GM18951 (cell line): Measurements from ENCODE around the gene VILL.
A peak's percentile ranks its signal among the peaks of the same experiment; 100 is the strongest.
"Not testable (repeated sequence)": the region's sequence is repeated elsewhere in the genome, so short reads cannot be mapped to it uniquely, and the experiment has no call there.

Source experiments
- POLR2A ChIP-seq: IDR thresholded peaks from 4 replicates; pipeline ENCODE4 v1.6.1; 2011; ENCODE audit warnings: mild to moderate bottlenecking; ENCODE audit not compliant: insufficient read length, insufficient read depth; ENCODE audit errors: extremely low read depth
- in situ Hi-C: fragments of 300-500 bp; cut with MboI; formaldehyde crosslinking; loops from one replicate; pipeline ENCODE4 v1.12.0; 2022; ENCODE audit warnings: low sequenced_read_pairs, mixed read lengths, inconsistent platforms; ENCODE audit not compliant: unreplicated experiment

Gene VILL

DNA sequence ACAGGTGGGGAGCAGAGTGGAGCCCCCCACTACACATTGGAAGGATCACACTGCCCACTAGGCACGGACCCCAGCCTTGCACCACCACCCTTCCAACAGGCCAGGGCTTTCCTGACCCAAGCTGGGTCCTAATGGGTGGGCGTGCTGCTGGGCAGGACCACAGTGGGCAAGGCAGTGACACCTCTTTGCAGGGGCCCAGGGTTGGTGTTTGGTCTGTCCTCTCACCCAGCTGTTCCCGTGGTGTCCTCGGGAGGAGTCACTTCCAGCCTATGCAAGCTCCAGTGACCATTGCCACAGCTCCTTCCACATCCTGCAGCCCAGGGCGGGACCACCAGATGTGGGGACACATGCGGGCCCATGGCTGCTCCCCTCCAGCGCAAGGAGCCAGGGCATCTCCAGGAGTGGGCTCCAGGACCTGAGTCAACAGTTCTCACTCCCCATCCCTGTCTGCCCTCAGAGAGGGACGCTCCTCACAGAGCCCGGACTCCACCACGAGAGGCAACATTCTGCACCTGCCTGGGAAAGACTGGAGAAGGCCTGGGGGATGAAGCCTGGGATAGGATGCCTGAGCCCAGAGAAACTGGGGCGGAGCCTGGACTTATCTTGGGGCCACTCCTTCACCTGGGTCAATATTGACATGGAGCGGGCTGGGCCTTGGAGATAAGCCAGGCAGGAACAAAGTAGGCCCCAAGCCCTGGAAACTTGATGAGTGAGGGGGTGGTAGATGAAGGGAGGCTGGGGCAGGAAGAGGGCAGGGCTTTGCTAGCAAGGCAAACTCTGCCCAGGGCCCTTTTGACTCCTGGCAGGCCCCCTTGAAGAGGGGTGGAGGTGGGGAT lies 3.9 kb upstream of the VILL start:
- in situ Hi-C loops = no loop called here
- TF ChIP-seq POLR2A = no peak

DNA sequence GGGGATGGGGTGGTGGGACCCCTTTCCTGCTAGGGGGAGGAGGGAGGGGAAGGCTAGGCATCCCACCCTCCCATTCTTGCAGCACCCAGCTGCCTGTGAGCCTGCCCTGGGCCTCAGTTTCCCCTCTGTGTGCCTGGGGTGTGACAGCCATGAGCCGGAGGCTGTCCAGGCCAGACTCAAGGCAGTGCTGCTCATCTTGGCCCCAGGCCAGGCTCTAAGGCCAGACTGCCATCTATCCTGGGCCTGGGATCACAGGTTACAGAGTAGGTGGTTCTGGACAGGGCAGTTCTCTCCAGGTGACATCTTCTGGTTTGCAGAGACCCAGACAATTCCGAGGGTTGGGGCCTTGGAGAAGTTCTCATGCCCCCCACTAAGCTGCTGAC lies 3.3 kb upstream of the VILL start:
- TF ChIP-seq POLR2A = no peak
- in situ Hi-C loops = no loop called here

DNA sequence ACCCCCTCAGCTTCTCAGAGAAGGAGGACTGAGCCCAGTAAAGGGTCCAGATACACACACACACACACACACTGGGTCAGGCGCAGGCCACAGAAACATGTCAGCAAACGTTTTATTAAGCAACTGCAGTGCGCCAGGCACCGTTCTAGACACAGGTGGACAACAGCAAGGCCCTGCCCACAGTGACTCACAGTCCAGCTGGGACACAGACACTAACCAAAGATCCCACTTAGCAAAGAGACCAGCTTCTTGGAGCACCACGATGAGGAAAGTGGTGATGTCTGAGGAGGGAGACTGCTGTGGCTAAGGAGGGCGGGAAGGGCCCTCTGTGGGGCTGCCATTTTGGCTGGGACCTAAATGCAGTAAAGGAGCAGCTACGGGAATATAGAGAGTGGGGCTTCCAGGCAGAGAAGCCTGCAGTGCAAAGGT lies 2.8 kb upstream of the VILL start:
- in situ Hi-C loops = no loop called here
- no peak for TF ChIP-seq POLR2A

DNA sequence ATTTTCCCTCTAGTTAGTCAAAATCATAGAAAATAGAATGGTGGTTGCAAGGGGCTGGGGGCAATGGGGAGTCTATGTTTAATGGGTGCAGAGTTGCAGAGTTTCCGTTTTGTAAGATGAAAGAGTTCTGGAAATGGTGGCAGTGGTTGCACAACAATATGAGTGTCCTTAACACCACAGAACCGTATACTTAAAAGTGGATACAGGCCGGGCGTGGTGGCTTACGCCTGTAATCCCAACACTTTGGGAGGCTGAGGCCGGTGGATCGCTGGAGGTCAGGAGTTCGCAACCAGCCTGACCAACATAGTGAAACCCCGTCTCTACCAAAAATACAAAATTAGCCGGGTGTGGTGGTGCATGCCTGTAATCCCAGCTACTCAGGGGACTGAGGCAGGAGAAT lies 2.2 kb upstream of the VILL start:
- in situ Hi-C loops = not testable (repeated sequence)

DNA sequence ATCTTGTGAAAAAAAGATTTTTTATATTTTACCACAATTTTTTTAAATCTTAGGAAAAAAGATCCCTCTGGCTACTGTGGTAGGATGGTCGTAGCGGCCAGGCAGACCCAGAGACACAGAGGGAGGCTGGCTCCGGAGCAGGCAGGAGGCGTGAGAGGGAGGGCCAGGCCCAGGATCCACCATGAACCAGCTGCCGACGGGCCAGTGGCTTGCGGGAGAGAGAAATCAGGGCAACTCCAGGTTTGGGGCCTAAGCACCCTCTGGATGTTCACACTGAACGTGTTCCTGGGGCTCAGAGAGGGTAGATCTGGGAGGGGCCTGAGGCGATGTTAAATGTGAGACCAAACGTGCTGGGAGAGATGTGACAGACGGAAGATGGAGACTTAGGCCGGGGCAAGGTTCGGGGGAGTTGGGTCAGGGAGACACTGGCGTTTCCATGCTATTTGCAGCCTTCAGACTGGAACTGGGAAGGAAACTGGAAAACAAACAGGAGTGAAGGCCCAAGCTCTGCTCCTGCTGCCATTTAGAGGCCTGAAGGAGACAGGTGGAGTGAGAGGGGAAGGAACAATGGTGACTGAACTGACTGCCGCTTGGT lies 1.6 kb upstream of the VILL start:
- in situ Hi-C loops = no loop called here
- TF ChIP-seq POLR2A = no peak

DNA sequence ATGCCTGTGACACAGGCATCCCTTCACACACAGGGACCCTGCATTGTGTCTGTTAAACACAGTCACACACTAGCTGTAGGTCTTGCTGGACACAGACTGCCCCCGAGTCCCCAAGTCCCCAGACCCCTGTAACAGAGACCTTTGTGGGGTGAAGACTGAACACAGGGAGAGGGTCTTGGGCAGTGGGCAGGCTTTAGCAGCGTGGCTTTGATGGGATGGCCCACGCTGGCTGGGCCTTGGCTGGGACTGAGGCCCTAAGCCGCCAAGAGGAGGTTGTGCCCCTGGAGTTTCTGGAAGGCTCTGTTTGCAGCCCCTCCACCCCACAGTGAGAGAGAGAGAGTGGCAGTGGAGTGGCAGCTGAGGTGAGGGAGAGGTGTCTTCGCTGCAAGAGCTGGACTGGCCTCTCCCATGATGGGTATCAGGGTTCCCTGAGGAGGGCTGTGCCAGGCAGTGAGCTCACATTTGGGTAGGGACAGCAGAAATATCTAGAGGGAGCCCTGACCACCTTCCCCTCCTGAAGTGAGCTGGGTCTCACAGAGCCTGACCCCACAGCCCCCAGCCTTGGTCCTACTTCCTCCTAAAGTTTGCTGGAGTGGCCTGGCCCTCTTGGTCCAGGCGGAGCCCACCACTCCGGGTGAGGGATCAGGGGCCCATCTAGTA lies 635 bp upstream of the VILL start:
- no peak for TF ChIP-seq POLR2A
- in situ Hi-C loops = no loop called here

DNA sequence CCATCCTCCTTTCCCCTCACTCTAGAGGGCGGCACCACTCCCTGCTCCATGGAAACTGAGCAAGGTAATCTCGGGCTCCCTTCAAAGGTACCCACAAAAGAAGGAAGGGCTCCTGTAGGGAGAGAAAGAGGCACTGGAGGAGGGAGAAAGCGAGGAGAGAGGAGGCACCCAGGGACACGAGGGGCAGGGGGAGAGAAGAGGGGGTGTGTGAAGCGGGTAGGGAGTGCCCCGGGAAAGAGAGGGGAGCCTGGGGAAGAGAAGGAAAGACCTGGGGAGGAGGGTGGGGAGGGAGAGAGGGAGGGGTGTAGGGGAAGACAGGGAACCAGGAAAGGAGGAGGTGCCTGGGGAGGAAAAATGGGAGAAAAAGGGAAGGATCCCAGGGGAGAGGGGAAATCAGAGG lies 523 bp downstream of the VILL start:
- TF ChIP-seq POLR2A = no peak
- in situ Hi-C loops = no loop called here

DNA sequence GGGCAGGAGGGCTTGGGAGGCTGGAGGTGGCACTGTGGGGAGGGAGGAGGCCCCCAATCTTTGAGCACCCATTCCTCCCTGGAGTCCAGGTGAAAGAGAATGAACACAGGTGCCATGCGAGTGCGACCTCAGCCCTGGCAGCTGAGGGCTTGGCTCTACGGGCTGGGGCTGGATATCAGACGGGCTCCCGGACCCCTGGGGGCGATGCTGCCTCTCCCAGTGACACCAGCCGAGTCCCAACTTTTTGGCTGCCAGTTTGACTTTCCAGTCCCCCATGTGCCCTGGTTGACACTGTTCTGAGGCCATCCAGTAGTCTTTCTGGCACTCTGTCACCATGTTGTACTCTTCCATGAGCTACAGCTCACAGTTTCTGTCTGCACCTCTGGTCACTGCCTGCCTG lies 1.2 kb downstream of the VILL start:
- TF ChIP-seq POLR2A = no peak
- in situ Hi-C loops = no loop called here

DNA sequence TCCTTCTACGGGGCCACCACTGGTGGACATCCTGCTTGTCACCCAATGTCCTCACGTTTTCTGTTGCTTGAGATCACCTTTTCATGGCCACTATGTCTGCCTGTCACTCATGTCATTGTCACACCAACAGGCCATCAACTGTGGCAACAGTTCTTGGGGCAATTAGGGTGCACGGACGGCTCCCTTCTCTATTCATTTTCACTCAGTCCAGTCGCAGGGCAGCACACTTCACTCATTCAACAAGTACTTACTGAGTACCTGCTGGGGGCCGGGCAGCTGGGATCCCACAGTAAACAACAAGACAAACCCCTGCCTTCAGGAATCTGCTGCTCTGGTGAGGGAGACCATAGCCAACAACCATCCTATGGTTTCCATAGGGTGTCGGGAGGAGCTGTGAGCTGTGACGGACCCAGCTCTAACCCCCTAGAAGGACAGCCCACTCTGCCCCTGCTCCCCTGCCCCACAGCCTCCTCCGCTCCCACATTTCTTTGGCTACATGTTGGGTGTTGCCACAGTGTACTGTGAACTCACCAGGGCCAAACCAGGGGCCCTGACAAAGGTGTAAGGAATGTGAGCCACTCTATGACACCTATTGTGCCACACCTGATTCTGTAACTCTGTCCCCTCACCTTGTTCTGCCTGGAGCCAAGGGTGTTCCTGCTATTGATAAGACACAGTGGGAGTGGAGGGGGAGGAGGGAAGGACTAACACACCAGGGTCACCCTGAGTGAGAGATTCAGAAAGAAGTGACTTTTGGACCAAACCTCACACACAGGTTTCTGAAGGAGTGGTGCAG lies 1.9 kb downstream of the VILL start:
- in situ Hi-C loops = no loop called here
- no peak for TF ChIP-seq POLR2A

DNA sequence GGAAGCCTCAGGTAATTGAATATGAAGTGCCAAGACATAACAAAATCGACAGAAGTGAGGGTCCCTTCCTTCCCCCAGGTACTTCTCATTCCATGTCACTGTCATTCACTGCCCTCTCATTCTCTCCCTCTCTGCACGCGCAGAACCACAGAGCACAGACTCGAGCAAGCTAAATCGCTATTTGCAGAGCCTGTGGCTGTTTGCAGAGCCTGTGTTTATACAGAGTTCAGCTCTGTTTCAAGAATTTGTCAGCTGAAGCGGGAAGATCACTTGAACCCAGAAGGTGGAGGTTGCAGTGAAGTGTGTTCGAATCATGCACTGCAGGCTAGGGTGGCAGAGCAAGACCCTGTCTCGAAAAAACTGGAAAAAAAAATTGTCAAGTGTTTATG lies 2.5 kb downstream of the VILL start:
- TF ChIP-seq POLR2A = no peak
- in situ Hi-C loops = no loop called here

DNA sequence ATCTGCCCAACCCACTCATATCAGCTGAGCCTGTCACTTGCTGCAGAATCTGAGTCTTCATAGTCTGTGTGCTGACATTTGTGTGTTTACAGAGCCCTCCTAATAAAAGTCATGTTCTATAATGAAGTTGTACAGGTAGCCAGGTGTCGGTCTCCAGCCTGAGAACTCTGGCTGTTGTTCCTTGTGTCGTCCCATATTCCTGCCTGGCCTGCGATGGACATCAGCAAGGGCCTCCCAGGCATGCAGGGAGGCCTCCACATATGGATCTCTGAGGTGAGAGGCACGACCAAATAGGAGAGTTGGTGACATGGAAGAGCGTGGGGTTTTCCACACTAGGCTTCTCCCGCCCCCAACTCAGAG lies 2.9 kb downstream of the VILL start:
- in situ Hi-C loops = no loop called here
- no peak for TF ChIP-seq POLR2A

DNA sequence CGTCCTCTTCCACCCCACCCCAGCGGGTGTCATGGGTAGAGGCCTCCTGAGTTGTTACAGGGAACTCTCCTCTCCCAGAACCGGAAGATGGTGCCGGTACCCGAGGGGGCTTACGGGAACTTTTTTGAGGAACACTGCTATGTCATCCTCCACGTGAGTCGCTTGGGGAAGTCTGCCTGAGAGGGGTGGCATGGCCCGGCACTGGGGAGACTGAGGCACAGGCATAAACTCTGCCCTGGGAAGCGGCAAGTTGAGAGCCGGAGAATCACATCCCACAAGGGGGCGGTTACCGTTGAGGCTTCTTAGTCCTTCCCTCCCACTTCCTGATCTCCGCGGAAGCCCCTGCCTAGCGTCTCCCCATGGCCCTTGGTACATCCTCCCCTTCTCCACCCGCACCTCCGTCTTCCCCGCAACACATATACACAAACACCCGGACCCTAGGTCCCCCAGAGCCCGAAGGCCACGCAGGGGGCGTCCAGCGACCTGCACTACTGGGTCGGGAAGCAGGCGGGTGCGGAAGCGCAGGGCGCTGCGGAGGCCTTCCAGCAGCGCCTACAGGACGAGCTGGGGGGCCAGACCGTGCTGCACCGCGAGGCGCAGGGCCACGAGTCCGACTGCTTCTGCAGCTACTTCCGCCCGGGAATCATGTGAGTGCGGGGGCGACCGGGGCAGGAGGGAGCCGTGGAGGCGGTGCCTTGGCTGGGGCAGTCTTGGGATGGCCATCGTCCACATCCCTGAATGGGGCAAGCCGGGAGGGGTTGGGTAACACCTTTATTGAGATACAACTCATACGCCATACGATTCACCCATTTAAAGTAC lies 3.4 kb downstream of the VILL start:
- peak; percentile 85 for TF ChIP-seq POLR2A
- in situ Hi-C loops = no loop called here

DNA sequence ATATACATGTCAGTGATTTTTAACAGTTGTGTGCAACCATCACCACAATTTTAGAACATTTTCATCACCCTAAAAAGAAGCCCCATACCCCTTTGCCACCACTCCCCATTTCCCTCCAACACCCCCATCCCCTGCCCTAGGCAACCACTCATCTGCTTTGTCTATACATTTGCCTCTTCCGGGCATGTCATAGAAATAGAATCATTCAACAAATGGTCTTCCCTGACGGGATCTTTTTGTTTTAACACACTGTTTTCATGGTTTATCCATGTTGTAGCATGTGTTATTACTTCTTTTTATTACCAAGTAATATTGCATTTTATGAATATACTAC lies 4.0 kb downstream of the VILL start:
- in situ Hi-C loops = no loop called here
- no peak for TF ChIP-seq POLR2A
